Measurements from ENCODE around the gene UBE2D2. TPM values are rescaled to one million over a fixed set of nuclear protein-coding genes. Genes with fewer than 3 reads are reported as not detected.
A peak's percentile ranks its signal among the peaks of the same experiment; 100 is the strongest.

UBE2D2 gene
- polyA plus RNA-seq, 1 donor from 2014 or later, result 118 TPM

DNA sequence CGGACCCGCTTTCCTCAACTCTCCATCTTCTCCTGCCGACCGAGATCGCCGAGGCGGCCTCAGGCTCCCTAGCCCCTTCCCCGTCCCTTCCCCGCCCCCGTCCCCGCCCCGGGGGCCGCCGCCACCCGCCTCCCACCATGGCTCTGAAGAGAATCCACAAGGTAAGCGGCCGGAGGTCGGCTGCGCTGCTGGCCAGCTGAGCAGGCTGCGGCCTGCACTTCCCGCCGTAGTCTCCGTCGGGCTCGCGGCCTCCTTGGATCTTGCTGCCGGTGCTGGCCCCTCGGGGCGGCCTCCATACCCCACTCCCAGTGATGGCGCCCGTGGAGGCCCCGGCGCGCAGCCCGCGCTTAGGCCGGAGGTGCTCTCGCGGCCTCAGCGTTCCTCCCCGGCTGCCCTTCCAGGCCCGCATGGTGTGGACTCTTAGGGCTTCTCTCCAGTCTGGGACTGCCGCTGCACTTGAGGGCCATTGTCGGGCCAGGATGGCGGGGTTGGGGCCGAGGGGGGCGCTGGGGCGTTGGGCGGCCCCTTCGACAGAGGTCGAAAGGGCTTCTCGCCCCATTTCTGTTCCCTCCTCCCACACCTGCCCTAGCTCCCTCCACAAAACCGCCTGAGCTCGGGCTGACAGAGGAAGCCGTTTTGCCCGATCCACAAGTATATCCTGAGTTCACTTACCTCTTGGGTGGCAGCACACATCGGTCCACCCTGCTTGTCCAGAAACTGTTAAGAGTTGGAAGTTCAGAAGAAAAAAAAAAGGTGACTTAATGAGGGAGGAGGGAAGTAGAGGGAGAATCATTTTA, 714 bp downstream of the UBE2D2 start:
- Histone ChIP-seq H3K27ac (ENCODE audit: low read length) (peak overlapping the region; percentile 94), H3F3A (ENCODE audit: insufficient read depth, low read length, poor library complexity, severe bottlenecking) (peaks cover 11% of the 10 kb centered on the region), H2AFZ (ENCODE audit: low read depth, low read length) (peak overlapping the region; percentile 73), H3K36me3 (ENCODE audit: insufficient read depth, low read length) (no peaks in the 10 kb centered on the region), H3K4me2 (ENCODE audit: low read length) (peak overlapping the region; percentile 80), H4K20me1 (ENCODE audit: insufficient read depth) (peaks cover 9% of the 10 kb centered on the region), H3K9me2 (ENCODE audit: insufficient read depth, low read length) (no peaks in the 10 kb centered on the region), H3K27me3 (ENCODE audit: insufficient read depth, low read depth, low read length) (no peaks in the 10 kb centered on the region), H3K4me3 (ENCODE audit: low read length) (peak overlapping the region; percentile 89), H3K9me3 (ENCODE audit: low read length) (no peaks in the 10 kb centered on the region), H3K9ac (ENCODE audit: low read length) (peak overlapping the region; percentile 95), H3K79me2 (replicated peaks; ENCODE audit: insufficient read depth, low read length) (peaks cover 49% of the 10 kb centered on the region)
- peak; percentile 41 for TF ChIP-seq TAF1 (IDR thresholded peaks at IDR 0.05; ENCODE audit: low read depth)
- TF ChIP-seq, protein P1, sequence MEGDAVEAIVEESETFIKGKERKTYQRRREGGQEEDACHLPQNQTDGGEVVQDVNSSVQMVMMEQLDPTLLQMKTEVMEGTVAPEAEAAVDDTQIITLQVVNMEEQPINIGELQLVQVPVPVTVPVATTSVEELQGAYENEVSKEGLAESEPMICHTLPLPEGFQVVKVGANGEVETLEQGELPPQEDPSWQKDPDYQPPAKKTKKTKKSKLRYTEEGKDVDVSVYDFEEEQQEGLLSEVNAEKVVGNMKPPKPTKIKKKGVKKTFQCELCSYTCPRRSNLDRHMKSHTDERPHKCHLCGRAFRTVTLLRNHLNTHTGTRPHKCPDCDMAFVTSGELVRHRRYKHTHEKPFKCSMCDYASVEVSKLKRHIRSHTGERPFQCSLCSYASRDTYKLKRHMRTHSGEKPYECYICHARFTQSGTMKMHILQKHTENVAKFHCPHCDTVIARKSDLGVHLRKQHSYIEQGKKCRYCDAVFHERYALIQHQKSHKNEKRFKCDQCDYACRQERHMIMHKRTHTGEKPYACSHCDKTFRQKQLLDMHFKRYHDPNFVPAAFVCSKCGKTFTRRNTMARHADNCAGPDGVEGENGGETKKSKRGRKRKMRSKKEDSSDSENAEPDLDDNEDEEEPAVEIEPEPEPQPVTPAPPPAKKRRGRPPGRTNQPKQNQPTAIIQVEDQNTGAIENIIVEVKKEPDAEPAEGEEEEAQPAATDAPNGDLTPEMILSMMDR (IDR thresholded peaks at IDR 0.05; ENCODE audit: poor library complexity, severe bottlenecking), result no peak

DNA sequence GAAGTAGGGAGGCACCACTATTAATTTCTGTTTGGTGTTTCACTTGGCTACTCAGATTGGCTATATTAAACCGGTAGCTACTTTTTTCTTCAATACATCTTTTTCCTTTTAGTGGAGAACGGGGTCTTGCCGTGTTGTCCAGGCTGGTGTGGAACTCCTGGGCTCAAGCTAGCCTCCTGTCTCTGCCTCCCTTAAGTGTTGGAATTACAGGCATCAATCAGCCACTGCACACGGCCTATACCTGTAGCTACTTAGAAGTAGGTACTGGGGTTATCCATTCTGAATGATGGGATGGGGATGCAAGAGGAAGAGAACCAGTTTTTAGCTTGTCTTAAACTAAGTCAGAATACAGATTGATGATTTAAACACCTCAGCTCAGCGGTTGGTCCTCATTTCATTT, 1.7 kb downstream of the UBE2D2 start:
- H4K20me1 ChIP-seq (ENCODE audit: insufficient read depth), result peaks cover 9% of the 10 kb centered on the region
- TF ChIP-seq, protein P2, sequence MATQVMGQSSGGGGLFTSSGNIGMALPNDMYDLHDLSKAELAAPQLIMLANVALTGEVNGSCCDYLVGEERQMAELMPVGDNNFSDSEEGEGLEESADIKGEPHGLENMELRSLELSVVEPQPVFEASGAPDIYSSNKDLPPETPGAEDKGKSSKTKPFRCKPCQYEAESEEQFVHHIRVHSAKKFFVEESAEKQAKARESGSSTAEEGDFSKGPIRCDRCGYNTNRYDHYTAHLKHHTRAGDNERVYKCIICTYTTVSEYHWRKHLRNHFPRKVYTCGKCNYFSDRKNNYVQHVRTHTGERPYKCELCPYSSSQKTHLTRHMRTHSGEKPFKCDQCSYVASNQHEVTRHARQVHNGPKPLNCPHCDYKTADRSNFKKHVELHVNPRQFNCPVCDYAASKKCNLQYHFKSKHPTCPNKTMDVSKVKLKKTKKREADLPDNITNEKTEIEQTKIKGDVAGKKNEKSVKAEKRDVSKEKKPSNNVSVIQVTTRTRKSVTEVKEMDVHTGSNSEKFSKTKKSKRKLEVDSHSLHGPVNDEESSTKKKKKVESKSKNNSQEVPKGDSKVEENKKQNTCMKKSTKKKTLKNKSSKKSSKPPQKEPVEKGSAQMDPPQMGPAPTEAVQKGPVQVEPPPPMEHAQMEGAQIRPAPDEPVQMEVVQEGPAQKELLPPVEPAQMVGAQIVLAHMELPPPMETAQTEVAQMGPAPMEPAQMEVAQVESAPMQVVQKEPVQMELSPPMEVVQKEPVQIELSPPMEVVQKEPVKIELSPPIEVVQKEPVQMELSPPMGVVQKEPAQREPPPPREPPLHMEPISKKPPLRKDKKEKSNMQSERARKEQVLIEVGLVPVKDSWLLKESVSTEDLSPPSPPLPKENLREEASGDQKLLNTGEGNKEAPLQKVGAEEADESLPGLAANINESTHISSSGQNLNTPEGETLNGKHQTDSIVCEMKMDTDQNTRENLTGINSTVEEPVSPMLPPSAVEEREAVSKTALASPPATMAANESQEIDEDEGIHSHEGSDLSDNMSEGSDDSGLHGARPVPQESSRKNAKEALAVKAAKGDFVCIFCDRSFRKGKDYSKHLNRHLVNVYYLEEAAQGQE (IDR thresholded peaks at IDR 0.05; ENCODE audit: borderline replicate concordance), result no peak
- TF ChIP-seq POLR2AphosphoS5 (IDR thresholded peaks at IDR 0.05) (no peak), RAD21 (conservative IDR thresholded peaks at IDR 0.05) (no peak), TAF1 (IDR thresholded peaks at IDR 0.05; ENCODE audit: low read depth) (no peak), MXI1 (conservative IDR thresholded peaks at IDR 0.05; ENCODE audit: poor library complexity, severe bottlenecking) (no peak), EZH2 (IDR thresholded peaks at IDR 0.05; ENCODE audit: borderline replicate concordance, insufficient read depth, low read length, poor library complexity, severe bottlenecking) (no peak), SMC3 (conservative IDR thresholded peaks at IDR 0.05; ENCODE audit: poor library complexity) (no peak), EP300 (conservative IDR thresholded peaks at IDR 0.05; ENCODE audit: poor library complexity, severe bottlenecking) (no peak)
- TF ChIP-seq, protein P1 (IDR thresholded peaks at IDR 0.05; ENCODE audit: poor library complexity, severe bottlenecking), result no peak
- H3K9me2 ChIP-seq (ENCODE audit: insufficient read depth, low read length), result no peaks in the 10 kb centered on the region
- H3K27me3 ChIP-seq (ENCODE audit: insufficient read depth, low read depth, low read length), result no peaks in the 10 kb centered on the region
- no peak overlapping the region for H2AFZ ChIP-seq (ENCODE audit: low read depth, low read length)
- H3K27ac ChIP-seq (ENCODE audit: low read length), result peak overlapping the region; percentile 94
- H3K79me2 ChIP-seq (replicated peaks; ENCODE audit: insufficient read depth, low read length), result peaks cover 56% of the 10 kb centered on the region
- no peaks in the 10 kb centered on the region for H3K9me3 ChIP-seq (ENCODE audit: low read length)
- H3F3A ChIP-seq (ENCODE audit: insufficient read depth, low read length, poor library complexity, severe bottlenecking), result peaks cover 11% of the 10 kb centered on the region
- H3K4me3 ChIP-seq (ENCODE audit: low read length), result peak overlapping the region; percentile 89
- no peaks in the 10 kb centered on the region for H3K36me3 ChIP-seq (ENCODE audit: insufficient read depth, low read length)
- peak overlapping the region; percentile 80 for H3K4me2 ChIP-seq (ENCODE audit: low read length)
- peak overlapping the region; percentile 95 for H3K9ac ChIP-seq (ENCODE audit: low read length)
